ENCODE results near the gene FOXL1. TPM values are rescaled to one million over a fixed set of nuclear protein-coding genes. Genes with fewer than 3 reads are reported as not detected.

Gene FOXL1
- total and polyA plus RNA-seq, 12 donors, result 0.40 to 1.9 (median 0.84) TPM

- H3K4me3 ChIP-seq, result no peak overlapping the region
- 78 to 85% methylated on average over 6 of the region's 6 CpGs for WGBS, 2 donors
- peaks cover 0 to 36% (median 9%) of the 10 kb centered on the region in 7 donors for H3K27me3 ChIP-seq
- no peak for ATAC-seq
- H3K36me3 ChIP-seq, result no peaks in the 10 kb centered on the region
- H3K27ac ChIP-seq, result no peak overlapping the region
- no peaks in the 10 kb centered on the region for H3K9me3 ChIP-seq
- peaks cover 0 to 32% (median 8%) of the 10 kb centered on the region in 9 donors for H3K4me1 ChIP-seq
- intact Hi-C loops (cut with DNase I), result no loop called here
- DNase-seq, result no peak
- no peak for TF ChIP-seq CTCF (IDR thresholded peaks at IDR 0.05)
Measured at GRCh38 chr16:86609115-86609514, 30.8 kb downstream of the FOXL1 start.

GRCh38 chr16:86609661-86610060 lies 31.3 kb downstream of the FOXL1 start:
- Histone ChIP-seq H3K4me1 (peaks cover 0 to 32% (median 8%) of the 10 kb centered on the region in 9 donors), H3K4me3 (no peak overlapping the region), H3K27me3 (peaks cover 0 to 31% (median 9%) of the 10 kb centered on the region in 7 donors), H3K9me3 (no peaks in the 10 kb centered on the region), H3K27ac (peak overlapping the region in 2 of 10 donors; percentile 67 to 77), H3K36me3 (no peaks in the 10 kb centered on the region)
- ATAC-seq, result no peak
- TF ChIP-seq CTCF (IDR thresholded peaks at IDR 0.05), result no peak
- no peak for DNase-seq
- intact Hi-C loops (cut with DNase I), result loop anchor here in 1 of 10 donors (5.0 kb wide), 1 partner anchor 32 kb away; the partner anchor contains the start of gene FOXL1
- 81 to 84% methylated on average over 10 of the region's 10 CpGs for WGBS, 2 donors

- H3K27me3 ChIP-seq, result peaks cover 0 to 29% (median 9%) of the 10 kb centered on the region in 7 donors
- ATAC-seq, result peak in 6 of 8 donors; percentile 16 to 38 (median 28)
- no peak overlapping the region for H3K4me3 ChIP-seq
- H3K4me1 ChIP-seq, result peaks cover 0 to 32% (median 8%) of the 10 kb centered on the region in 9 donors
- WGBS, 2 donors, result 54 to 59% methylated on average over 18 of the region's 18 CpGs
- TF ChIP-seq CTCF (IDR thresholded peaks at IDR 0.05), result no peak
- intact Hi-C loops (cut with DNase I), result loop anchor here in 1 of 10 donors (5.0 kb wide), 1 partner anchor 34 kb away; the partner anchor contains the start of gene FOXL1
- DNase-seq, result no peak
- H3K9me3 ChIP-seq, result no peaks in the 10 kb centered on the region
- no peaks in the 10 kb centered on the region for H3K36me3 ChIP-seq
- peak overlapping the region in 9 of 10 donors; percentile 32 to 77 (median 67) for H3K27ac ChIP-seq
Measured at GRCh38 chr16:86610779-86611524, 32.6 kb downstream of the FOXL1 start.

GRCh38 chr16:86611525-86611855 lies 33.1 kb downstream of the FOXL1 start:
- Histone ChIP-seq H3K36me3 (no peaks in the 10 kb centered on the region), H3K27me3 (peaks cover 0 to 25% (median 9%) of the 10 kb centered on the region in 7 donors), H3K27ac (peak overlapping the region in 9 of 10 donors; percentile 32 to 77 (median 67)), H3K4me1 (peaks cover 0 to 32% (median 8%) of the 10 kb centered on the region in 9 donors), H3K9me3 (no peaks in the 10 kb centered on the region), H3K4me3 (no peak overlapping the region)
- DNase-seq (peak; percentile 36 to 73), ATAC-seq (peak; percentile 61 to 81 (median 72))
- intact Hi-C loops (cut with DNase I), result loop anchor here in 1 of 10 donors (5.0 kb wide), 1 partner anchor 34 kb away; the partner anchor contains the start of gene FOXL1
- 40 to 56% methylated on average over 7 of the region's 7 CpGs for WGBS, 2 donors
- TF ChIP-seq CTCF (IDR thresholded peaks at IDR 0.05), result no peak

Data from heart right ventricle (tissue), 16 donors.